Endothelial cell of umbilical vein (primary cell): ENCODE data around the gene BCOR. TPM values are rescaled to one million over a fixed set of nuclear protein-coding genes. Genes with fewer than 3 reads are reported as not detected.

ENCODE experiments used
- BruUV-seq: library from RNA; stranded (reverse); fragments of 400-500 nt; replicated peaks from 2 replicates; lab custom pipeline; 2021; lab: Mats Ljungman, UMichigan
- CTCF ChIA-PET: fragments of 300-600, 350-600 bp; sonication (Branson Sonifier 250); formaldehyde crosslinking; loops from one replicate; lab custom pipeline; 2021; ENCODE audit warnings: antibody characterized with exemption, inconsistent platforms; lab: Charles Lee
- POLR2A ChIA-PET: fragments of 300-600, 350-600 bp; sonication (Branson Sonifier 250); formaldehyde crosslinking; loops from one replicate; lab custom pipeline; 2021; ENCODE audit warnings: antibody characterized with exemption, inconsistent platforms; lab: Charles Lee
- DNase-seq: peaks from one replicate; pipeline ENCODE4 v3.0.0-alpha.2; 2011; ENCODE audit warnings: low read depth, low spot score
- FAIRE-seq: peaks from 2 replicates; lab custom pipeline; 2011; peaks lifted over from hg19 to GRCh38; lab: Jason Lieb, UNC
- H2AFZ ChIP-seq: 2 replicates; pipeline ENCODE4 v1.6.0; 2012; ENCODE audit warnings: low read depth, low read length, control low read depth, inconsistent platforms
- H3K27ac ChIP-seq: 2 replicates; pipeline ENCODE4 v1.5.1; 2011; ENCODE audit warnings: low read depth, mild to moderate bottlenecking, control low read depth, low read length, moderate library complexity; ENCODE audit not compliant: insufficient read depth
- H3K27me3 ChIP-seq, 2 experiments: 2 replicates each; pipeline versions ENCODE4 v1.6.0 to v1.6.1; 2011; ENCODE audit warnings: low read length in 2 of 2, mixed read lengths in 1 of 2; ENCODE audit not compliant: control insufficient read depth in 2 of 2, insufficient read depth in 2 of 2
- H3K36me3 ChIP-seq, 2 experiments: 2 replicates in 1 of 2; 3 replicates in 1 of 2; pipeline ENCODE4 v1.5.1; 2011; ENCODE audit warnings: low read length in 2 of 2, mild to moderate bottlenecking in 1 of 2, moderate library complexity in 1 of 2; ENCODE audit not compliant: control insufficient read depth in 2 of 2, insufficient read depth in 2 of 2; ENCODE audit errors: extremely low read depth in 1 of 2
- H3K4me1 ChIP-seq: 3 replicates; pipeline ENCODE4 v1.5.1; 2011; ENCODE audit warnings: mild to moderate bottlenecking, low read length; ENCODE audit not compliant: control insufficient read depth, insufficient read depth; ENCODE audit errors: extremely low read depth
- H3K4me2 ChIP-seq: 2 replicates; pipeline ENCODE4 v1.6.1; 2011; ENCODE audit warnings: low read length, control low read depth, mixed read lengths; ENCODE audit not compliant: insufficient read depth
- H3K4me3 ChIP-seq, 3 experiments: fragments of 200-600 bp in 1 of 3; sonication (generic), shearing (Covaris generic) in 1 of 3; replicated peaks in 1 of 3; 2 replicates each; pipeline ENCODE4 v1.5.1; 2011 to 2016; ENCODE audit warnings: control low read depth in 3 of 3, low read length in 3 of 3, mild to moderate bottlenecking in 2 of 3, inconsistent platforms in 1 of 3, low read depth in 1 of 3, moderate library complexity in 1 of 3; ENCODE audit not compliant: insufficient read depth in 1 of 3
- H3K79me2 ChIP-seq: 2 replicates; pipeline ENCODE4 v1.6.0; 2012; ENCODE audit warnings: low read length, inconsistent platforms; ENCODE audit not compliant: control insufficient read depth, insufficient read depth
- H3K9ac ChIP-seq: replicated peaks from 2 replicates; pipeline ENCODE3; 2011; ENCODE audit warnings: low read length, control low read depth; ENCODE audit not compliant: insufficient read depth; ENCODE audit errors: extremely low read depth
- H3K9me1 ChIP-seq: replicated peaks from 3 replicates; pipeline ENCODE4 v1.6.0; 2011; ENCODE audit warnings: mild to moderate bottlenecking, low read length; ENCODE audit not compliant: control insufficient read depth, insufficient read depth; ENCODE audit errors: extremely low read depth
- H3K9me3 ChIP-seq: replicated peaks from 2 replicates; pipeline ENCODE4 v1.5.1; 2012; ENCODE audit warnings: low read length, inconsistent platforms; ENCODE audit not compliant: control insufficient read depth, insufficient read depth
- H4K20me1 ChIP-seq: replicated peaks from 2 replicates; pipeline ENCODE3; 2011; ENCODE audit warnings: mild to moderate bottlenecking, low read length; ENCODE audit not compliant: control insufficient read depth, insufficient read depth; ENCODE audit errors: extremely low read depth
- EZH2 ChIP-seq: IDR thresholded peaks from 2 replicates; pipeline ENCODE4 v1.6.1; 2012; ENCODE audit warnings: borderline replicate concordance, low read depth, mild to moderate bottlenecking, moderate library complexity, low read length, inconsistent platforms; ENCODE audit not compliant: severe bottlenecking
- FOS ChIP-seq: IDR thresholded peaks from 2 replicates; pipeline ENCODE4 v1.6.1; 2011; ENCODE audit warnings: mild to moderate bottlenecking, low read length, moderate library complexity, borderline replicate concordance; ENCODE audit not compliant: insufficient read depth
- GATA2 ChIP-seq: IDR thresholded peaks from 2 replicates; pipeline ENCODE4 v1.7.0; 2011; ENCODE audit warnings: low read depth, mild to moderate bottlenecking, moderate library complexity, mixed read lengths, low read length; ENCODE audit not compliant: insufficient read length, insufficient read depth
- JUN ChIP-seq: IDR thresholded peaks from 2 replicates; pipeline ENCODE4 v1.6.1; 2011; ENCODE audit warnings: borderline replicate concordance, low read depth; ENCODE audit not compliant: insufficient read length, insufficient read depth
- MAX ChIP-seq: IDR thresholded peaks from 2 replicates; pipeline ENCODE4 v1.6.1; 2011; ENCODE audit not compliant: insufficient read depth, insufficient read length
- MYC ChIP-seq: IDR thresholded peaks from one replicate; pipeline ENCODE4 v1.6.1; 2011; ENCODE audit warnings: mild to moderate bottlenecking, low read depth, low read length
- POLR2A ChIP-seq: IDR thresholded peaks from 2 replicates; pipeline ENCODE4 v1.6.1; 2012; ENCODE audit warnings: low read depth, mild to moderate bottlenecking, control low read depth, low read length
- POLR2AphosphoS5 ChIP-seq: IDR thresholded peaks from 2 replicates; pipeline ENCODE4 v1.6.1; 2012; ENCODE audit warnings: low read depth, mild to moderate bottlenecking, control low read depth, low read length, moderate library complexity; ENCODE audit not compliant: insufficient read depth
- dilution Hi-C: fragments of 300-500 bp; cut with MboI; formaldehyde crosslinking; loops from one replicate; pipeline ENCODE4 v1.15.0; 2019; ENCODE audit warnings: low sequenced_read_pairs; ENCODE audit not compliant: extremely low pct_ligation_motif_present
- intact Hi-C: fragments of 100-400 bp; cut with micrococcal nuclease; formaldehyde crosslinking; loops from one replicate; pipeline ENCODE4 v1.10.0; 2022
- polyA plus RNA-seq, 4 experiments: library from polyadenylated mRNA; depleted of rRNA in 3 of 4; stranded (reverse) in 3 of 4; unstranded in 1 of 4; fragments of >200 nt; gene quantifications; 2 replicates each; pipeline versions ENCODE4 v1.2.1 to v1.2.3, GENCODE V29; 2011 to 2012; ENCODE audit warnings: missing spikeins in 1 of 4
- total RNA-seq: library from RNA; stranded (reverse); gene quantifications from 2 replicates; pipeline ENCODE4 v1.2.3, GENCODE V29; 2021
- TF ChIP-seq, protein P1 (sequence below), 2 donors: IDR thresholded peaks; 1 replicate in 1 of 2; 2 replicates in 1 of 2; pipeline ENCODE4 v1.5.1; 2011; ENCODE audit warnings: low read length in 2 of 2, mild to moderate bottlenecking in 2 of 2, moderate library complexity in 2 of 2, control low read depth in 1 of 2, inconsistent platforms in 1 of 2, low read depth in 1 of 2; ENCODE audit not compliant: insufficient read depth in 1 of 2; ENCODE audit errors: extremely low read depth in 1 of 2

The BCOR gene
- total and polyA plus RNA-seq, 2 donors (not counting 3 experiments of a cell fraction or from before 2014, with no cell fraction given): 10.1 to 24.2 TPM

GRCh38 chrX:40100537-40101429, 3.0 kb upstream of the BCOR start:
- intact Hi-C loops (no loop called here), dilution Hi-C loops (no loop called here)
- Histone ChIP-seq H3K36me3 (no peaks in the 10 kb centered on the region), H3K79me2 (peaks cover 8% of the 10 kb centered on the region), H3K9me1 (no peaks in the 10 kb centered on the region), H2AFZ (no peak overlapping the region), H3K9ac (no peak overlapping the region), H4K20me1 (no peaks in the 10 kb centered on the region), H3K4me2 (no peak overlapping the region), H3K27ac (no peak overlapping the region), H3K4me1 (no peaks in the 10 kb centered on the region), H3K27me3 (no peaks in the 10 kb centered on the region), H3K4me3 (no peak overlapping the region), H3K9me3 (no peaks in the 10 kb centered on the region)
- no peak for DNase-seq
- CTCF ChIA-PET: no interaction called here
- no TSS peak for BruUV-seq
- POLR2A ChIA-PET: no interaction called here
- no peak for FAIRE-seq
- no peak for TF ChIP-seq FOS
- no peak for TF ChIP-seq POLR2AphosphoS5
- no peak for TF ChIP-seq GATA2
- TF ChIP-seq EZH2: no peak
- no peak for TF ChIP-seq MAX
- no peak for TF ChIP-seq JUN
- no peak for TF ChIP-seq MYC
- TF ChIP-seq POLR2A: no peak
- TF ChIP-seq, protein P1, sequence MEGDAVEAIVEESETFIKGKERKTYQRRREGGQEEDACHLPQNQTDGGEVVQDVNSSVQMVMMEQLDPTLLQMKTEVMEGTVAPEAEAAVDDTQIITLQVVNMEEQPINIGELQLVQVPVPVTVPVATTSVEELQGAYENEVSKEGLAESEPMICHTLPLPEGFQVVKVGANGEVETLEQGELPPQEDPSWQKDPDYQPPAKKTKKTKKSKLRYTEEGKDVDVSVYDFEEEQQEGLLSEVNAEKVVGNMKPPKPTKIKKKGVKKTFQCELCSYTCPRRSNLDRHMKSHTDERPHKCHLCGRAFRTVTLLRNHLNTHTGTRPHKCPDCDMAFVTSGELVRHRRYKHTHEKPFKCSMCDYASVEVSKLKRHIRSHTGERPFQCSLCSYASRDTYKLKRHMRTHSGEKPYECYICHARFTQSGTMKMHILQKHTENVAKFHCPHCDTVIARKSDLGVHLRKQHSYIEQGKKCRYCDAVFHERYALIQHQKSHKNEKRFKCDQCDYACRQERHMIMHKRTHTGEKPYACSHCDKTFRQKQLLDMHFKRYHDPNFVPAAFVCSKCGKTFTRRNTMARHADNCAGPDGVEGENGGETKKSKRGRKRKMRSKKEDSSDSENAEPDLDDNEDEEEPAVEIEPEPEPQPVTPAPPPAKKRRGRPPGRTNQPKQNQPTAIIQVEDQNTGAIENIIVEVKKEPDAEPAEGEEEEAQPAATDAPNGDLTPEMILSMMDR (IDR thresholded peaks at IDR 0.05; ENCODE audit: extremely low read depth in 1 of 2, insufficient read depth in 1 of 2, low read depth in 1 of 2, low read length in 2 of 2): no peak
